HepG2 (cell line): ENCODE results near the gene FARSB. TPM values are rescaled to one million over a fixed set of nuclear protein-coding genes. Genes with fewer than 3 reads are reported as not detected.
A peak's percentile ranks its signal among the peaks of the same experiment; 100 is the strongest.

Experiments
- BHLHE40 ChIP-seq: IDR thresholded peaks from 2 replicates; pipeline ENCODE4 v1.6.1; 2011; ENCODE audit warnings: low read length, improper control_type of control experiment
- GFI1 ChIP-seq: sonication (generic); formaldehyde crosslinking; IDR thresholded peaks from 2 replicates; pipeline ENCODE4 v1.5.0; 2020; ENCODE audit warnings: missing genetic modification reagents, mild to moderate bottlenecking, borderline replicate concordance
- HOXA7 ChIP-seq: sonication (generic); formaldehyde crosslinking; IDR thresholded peaks from 2 replicates; pipeline ENCODE4 v1.8.1; 2022; ENCODE audit warnings: mild to moderate bottlenecking, missing genetic modification reagents, moderate library complexity
- NRL ChIP-seq: sonication (generic); formaldehyde crosslinking; IDR thresholded peaks from 2 replicates; pipeline ENCODE4 v1.5.0; 2020; ENCODE audit warnings: missing genetic modification reagents, mild to moderate bottlenecking, moderate library complexity, borderline replicate concordance
- PPARG ChIP-seq: conservative IDR thresholded peaks from 2 replicates; pipeline ENCODE4 v1.6.1; 2016; ENCODE audit warnings: missing biosample characterization, missing genetic modification reagents
- THAP11 ChIP-seq: IDR thresholded peaks from 2 replicates; pipeline ENCODE4 v1.6.1; 2016; ENCODE audit warnings: missing biosample characterization, missing genetic modification reagents
- YY1 ChIP-seq: IDR thresholded peaks from 2 replicates; pipeline ENCODE4 v1.6.1; 2011; ENCODE audit warnings: low read length, low read depth, moderate library complexity, mild to moderate bottlenecking; ENCODE audit not compliant: insufficient read depth, insufficient replicate concordance
- ZEB1 ChIP-seq: IDR thresholded peaks from 2 replicates; pipeline ENCODE4 v1.6.1; 2012; ENCODE audit warnings: mild to moderate bottlenecking, low read depth, inconsistent platforms; ENCODE audit not compliant: insufficient replicate concordance
- ZFP36 ChIP-seq: fragments of 150-350 bp; IDR thresholded peaks from 2 replicates; pipeline ENCODE4 v1.6.1; 2018; ENCODE audit warnings: borderline replicate concordance, low read length, low read depth; ENCODE audit not compliant: partially characterized antibody
- ZNF101 ChIP-seq: sonication (generic); formaldehyde crosslinking; IDR thresholded peaks from 2 replicates; pipeline ENCODE4 v1.4.0; 2020; ENCODE audit warnings: mild to moderate bottlenecking, low read depth, missing genetic modification reagents, borderline replicate concordance
- ZNF292 ChIP-seq: sonication (generic); formaldehyde crosslinking; IDR thresholded peaks from 2 replicates; pipeline ENCODE4 v1.8.1; 2022; ENCODE audit warnings: mild to moderate bottlenecking, low read depth, missing genetic modification reagents, borderline replicate concordance
- ZNF337 ChIP-seq: sonication (generic); formaldehyde crosslinking; IDR thresholded peaks from 2 replicates; pipeline ENCODE4 v1.5.1; 2020; ENCODE audit warnings: missing genetic modification reagents, low read depth, mild to moderate bottlenecking, borderline replicate concordance
- ZNF616 ChIP-seq: sonication (generic); formaldehyde crosslinking; IDR thresholded peaks from 2 replicates; pipeline ENCODE4 v1.5.0; 2020; ENCODE audit warnings: low read depth, mild to moderate bottlenecking, missing genetic modification reagents
- ZNF652 ChIP-seq: IDR thresholded peaks from 2 replicates; pipeline ENCODE4 v1.6.1; 2016; ENCODE audit warnings: low read depth, borderline replicate concordance
- ZNF839 ChIP-seq: sonication (generic); formaldehyde crosslinking; IDR thresholded peaks from 2 replicates; pipeline ENCODE4 v1.4.0; 2020; ENCODE audit warnings: missing genetic modification reagents, mild to moderate bottlenecking, borderline replicate concordance
- ZNF850 ChIP-seq: sonication (generic); formaldehyde crosslinking; conservative IDR thresholded peaks from 2 replicates; pipeline ENCODE4 v1.9.0; 2021; ENCODE audit warnings: mild to moderate bottlenecking, missing genetic modification reagents
- ZSCAN20 ChIP-seq: sonication (generic); formaldehyde crosslinking; IDR thresholded peaks from 2 replicates; pipeline ENCODE4 v1.4.0; 2020; ENCODE audit warnings: missing genetic modification reagents, mild to moderate bottlenecking, borderline replicate concordance
- polyA plus RNA-seq, 8 experiments: library from polyadenylated mRNA; depleted of rRNA in 3 of 8; stranded (reverse) in 7 of 8; unstranded in 1 of 8; fragments of >200 nt; fragmentation: Illumina TruSeq in 4 of 8; extraction: Trizol in 4 of 8; gene quantifications; 2 replicates each; pipeline versions ENCODE4 v1.2.1 to v1.2.3, GENCODE V29; 2011 to 2016; ENCODE audit warnings: low read depth in 4 of 8, missing spikeins in 1 of 8, mixed read lengths in 1 of 8; ENCODE audit not compliant: insufficient read depth in 1 of 8
- total RNA-seq, 5 experiments: library from RNA; depleted of rRNA; stranded (reverse); fragments of >200 nt; fragmentation: Illumina TruSeq; extraction: Trizol; gene quantifications; 2 replicates each; pipeline ENCODE4 v1.2.3, GENCODE V29; 2016; ENCODE audit warnings: low read depth in 1 of 5
- TF ChIP-seq, protein P1 (sequence below): sonication (generic); formaldehyde crosslinking; IDR thresholded peaks from 2 replicates; pipeline ENCODE4 v1.5.0; 2020; ENCODE audit warnings: mild to moderate bottlenecking, missing genetic modification reagents, borderline replicate concordance
- TF ChIP-seq, protein P2 (sequence below): IDR thresholded peaks from 2 replicates; pipeline ENCODE4 v1.6.1; 2016
- TF ChIP-seq, protein P3 (sequence below): sonication (generic); formaldehyde crosslinking; IDR thresholded peaks from 2 replicates; pipeline ENCODE4 v1.9.0; 2021; ENCODE audit warnings: missing genetic modification reagents, mild to moderate bottlenecking, borderline replicate concordance
- TF ChIP-seq, protein P4 (sequence below): IDR thresholded peaks from 2 replicates; pipeline ENCODE4 v1.6.1; 2012; ENCODE audit warnings: low read length, improper control_type of control experiment

Gene FARSB
- total and polyA plus RNA-seq, 2 of the 13 experiments (the other 11 are each of a cell fraction or from before 2014, with no cell fraction given), result 23.3 to 45.9 TPM

DNA sequence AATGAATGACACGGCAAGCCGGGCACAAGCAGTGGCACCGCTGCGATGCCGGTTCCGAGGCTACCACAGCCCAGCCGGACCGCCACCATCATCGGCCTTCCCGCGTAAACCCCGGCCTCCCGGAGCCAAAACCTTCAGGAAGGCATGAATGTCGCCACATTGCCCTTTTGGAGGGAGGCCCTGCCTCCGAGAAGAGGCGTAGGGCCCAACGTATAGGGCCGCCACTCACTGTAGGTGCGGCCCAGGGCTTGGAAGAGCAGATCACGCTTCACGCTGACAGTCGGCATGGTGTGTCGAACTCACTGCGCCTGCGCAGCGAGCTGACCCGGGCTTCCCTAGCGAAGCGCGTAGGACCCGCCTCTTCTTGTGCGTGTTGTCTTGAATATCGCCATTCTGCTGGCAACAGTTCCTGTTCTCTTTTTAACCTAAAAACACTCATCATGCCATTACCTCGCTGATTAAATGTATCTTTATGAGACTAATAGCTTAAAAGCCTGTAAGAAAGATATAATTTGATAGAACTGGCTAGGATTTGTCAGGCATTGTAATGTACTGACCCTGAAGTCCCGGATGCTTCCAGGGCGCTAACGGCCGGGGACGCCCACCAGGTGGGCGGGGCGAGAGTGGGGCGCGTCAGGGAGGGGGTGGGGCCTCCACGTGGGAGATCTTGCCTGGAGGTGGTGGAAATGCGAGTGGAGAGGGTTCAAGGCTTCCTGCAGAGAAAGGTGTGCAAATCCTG, at the start of gene FARSB (continued):
- TF ChIP-seq, protein P1, sequence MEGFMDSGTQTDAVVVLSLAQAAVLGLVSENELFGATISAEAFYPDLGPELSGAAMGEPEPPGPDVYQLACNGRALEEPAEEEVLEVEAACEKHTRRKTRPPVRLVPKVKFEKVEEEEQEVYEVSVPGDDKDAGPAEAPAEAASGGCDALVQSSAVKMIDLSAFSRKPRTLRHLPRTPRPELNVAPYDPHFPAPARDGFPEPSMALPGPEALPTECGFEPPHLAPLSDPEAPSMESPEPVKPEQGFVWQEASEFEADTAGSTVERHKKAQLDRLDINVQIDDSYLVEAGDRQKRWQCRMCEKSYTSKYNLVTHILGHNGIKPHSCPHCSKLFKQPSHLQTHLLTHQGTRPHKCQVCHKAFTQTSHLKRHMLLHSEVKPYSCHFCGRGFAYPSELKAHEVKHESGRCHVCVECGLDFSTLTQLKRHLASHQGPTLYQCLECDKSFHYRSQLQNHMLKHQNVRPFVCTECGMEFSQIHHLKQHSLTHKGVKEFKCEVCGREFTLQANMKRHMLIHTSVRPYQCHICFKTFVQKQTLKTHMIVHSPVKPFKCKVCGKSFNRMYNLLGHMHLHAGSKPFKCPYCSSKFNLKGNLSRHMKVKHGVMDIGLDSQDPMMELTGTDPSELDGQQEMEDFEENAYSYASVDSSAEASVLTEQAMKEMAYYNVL (CRISPR knock-in tag), result peak; percentile 34
- TF ChIP-seq NRL (CRISPR knock-in tag) (peak; percentile 87), ZSCAN20 (CRISPR knock-in tag) (0 out of 2 replicates have a peak, but pooled peaks have one; percentile 21), ZEB1 (no peak), GFI1 (CRISPR knock-in tag) (no peak), ZNF839 (CRISPR knock-in tag) (0 out of 2 replicates have a peak, but pooled peaks have one; percentile 93), HOXA7 (CRISPR knock-in tag) (no peak), PPARG (CRISPR knock-in tag) (0 out of 2 replicates have a peak, but pooled peaks have one; percentile 5), ZNF652 (no peak), ZNF292 (peak; percentile 65; the same call in 1 of the 2 replicates), YY1 (peak; percentile 71), ZNF850 (CRISPR knock-in tag) (no peak), ZNF616 (CRISPR knock-in tag) (peak; percentile 63; the same call in 1 of the 2 replicates), THAP11 (CRISPR knock-in tag) (peak; percentile 92), ZNF101 (no peak), ZFP36 (no peak), BHLHE40 (peak; percentile 44; the same call in 1 of the 2 replicates), ZNF337 (CRISPR knock-in tag) (peak; percentile 67; the same call in 1 of the 2 replicates)
- TF ChIP-seq, protein P2, sequence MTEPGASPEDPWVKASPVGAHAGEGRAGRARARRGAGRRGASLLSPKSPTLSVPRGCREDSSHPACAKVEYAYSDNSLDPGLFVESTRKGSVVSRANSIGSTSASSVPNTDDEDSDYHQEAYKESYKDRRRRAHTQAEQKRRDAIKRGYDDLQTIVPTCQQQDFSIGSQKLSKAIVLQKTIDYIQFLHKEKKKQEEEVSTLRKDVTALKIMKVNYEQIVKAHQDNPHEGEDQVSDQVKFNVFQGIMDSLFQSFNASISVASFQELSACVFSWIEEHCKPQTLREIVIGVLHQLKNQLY (CRISPR knock-in tag), result 0 out of 2 replicates have a peak, but pooled peaks have one; percentile 54
- TF ChIP-seq, protein P3, sequence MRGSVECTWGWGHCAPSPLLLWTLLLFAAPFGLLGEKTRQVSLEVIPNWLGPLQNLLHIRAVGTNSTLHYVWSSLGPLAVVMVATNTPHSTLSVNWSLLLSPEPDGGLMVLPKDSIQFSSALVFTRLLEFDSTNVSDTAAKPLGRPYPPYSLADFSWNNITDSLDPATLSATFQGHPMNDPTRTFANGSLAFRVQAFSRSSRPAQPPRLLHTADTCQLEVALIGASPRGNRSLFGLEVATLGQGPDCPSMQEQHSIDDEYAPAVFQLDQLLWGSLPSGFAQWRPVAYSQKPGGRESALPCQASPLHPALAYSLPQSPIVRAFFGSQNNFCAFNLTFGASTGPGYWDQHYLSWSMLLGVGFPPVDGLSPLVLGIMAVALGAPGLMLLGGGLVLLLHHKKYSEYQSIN (CRISPR knock-in tag), result no peak
- TF ChIP-seq, protein P4, sequence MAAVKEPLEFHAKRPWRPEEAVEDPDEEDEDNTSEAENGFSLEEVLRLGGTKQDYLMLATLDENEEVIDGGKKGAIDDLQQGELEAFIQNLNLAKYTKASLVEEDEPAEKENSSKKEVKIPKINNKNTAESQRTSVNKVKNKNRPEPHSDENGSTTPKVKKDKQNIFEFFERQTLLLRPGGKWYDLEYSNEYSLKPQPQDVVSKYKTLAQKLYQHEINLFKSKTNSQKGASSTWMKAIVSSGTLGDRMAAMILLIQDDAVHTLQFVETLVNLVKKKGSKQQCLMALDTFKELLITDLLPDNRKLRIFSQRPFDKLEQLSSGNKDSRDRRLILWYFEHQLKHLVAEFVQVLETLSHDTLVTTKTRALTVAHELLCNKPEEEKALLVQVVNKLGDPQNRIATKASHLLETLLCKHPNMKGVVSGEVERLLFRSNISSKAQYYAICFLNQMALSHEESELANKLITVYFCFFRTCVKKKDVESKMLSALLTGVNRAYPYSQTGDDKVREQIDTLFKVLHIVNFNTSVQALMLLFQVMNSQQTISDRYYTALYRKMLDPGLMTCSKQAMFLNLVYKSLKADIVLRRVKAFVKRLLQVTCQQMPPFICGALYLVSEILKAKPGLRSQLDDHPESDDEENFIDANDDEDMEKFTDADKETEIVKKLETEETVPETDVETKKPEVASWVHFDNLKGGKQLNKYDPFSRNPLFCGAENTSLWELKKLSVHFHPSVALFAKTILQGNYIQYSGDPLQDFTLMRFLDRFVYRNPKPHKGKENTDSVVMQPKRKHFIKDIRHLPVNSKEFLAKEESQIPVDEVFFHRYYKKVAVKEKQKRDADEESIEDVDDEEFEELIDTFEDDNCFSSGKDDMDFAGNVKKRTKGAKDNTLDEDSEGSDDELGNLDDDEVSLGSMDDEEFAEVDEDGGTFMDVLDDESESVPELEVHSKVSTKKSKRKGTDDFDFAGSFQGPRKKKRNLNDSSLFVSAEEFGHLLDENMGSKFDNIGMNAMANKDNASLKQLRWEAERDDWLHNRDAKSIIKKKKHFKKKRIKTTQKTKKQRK, result no peak
